Germinal center (tissue), 1 donor: Measurements from ENCODE around the gene BSN.
A peak's percentile ranks its signal among the peaks of the same experiment; 100 is the strongest.

Source experiments
- DNase-seq: peaks from one replicate; pipeline ENCODE4 v3.0.0; 2012; ENCODE audit warnings: mixed read lengths, low spot score

BSN gene

GRCh38 chr3:49716169-49716568 is 161.9 kb downstream of the BSN start:
- no peak for DNase-seq

- DNase-seq: no peak
Measured at GRCh38 chr3:49716691-49717210, 162.5 kb downstream of the BSN start.

- DNase-seq: no peak
Measured at GRCh38 chr3:49717211-49717958, 163.1 kb downstream of the BSN start.

GRCh38 chr3:49717959-49718857 is 163.9 kb downstream of the BSN start:
- no peak for DNase-seq

- DNase-seq: no peak
Measured at GRCh38 chr3:49718858-49719213, 164.6 kb downstream of the BSN start.

- DNase-seq: peak; percentile 96
Measured at GRCh38 chr3:49719214-49719884, 165.1 kb downstream of the BSN start, which contains the start of gene AMIGO3. AMIGO3 (minus strand) TSS chr3:49719684; CDS start chr3:49719465, 219 bp downstream.
